H1 (cell line): ENCODE measurements around the gene CNPY4. TPM values are rescaled to one million over a fixed set of nuclear protein-coding genes. Genes with fewer than 3 reads are reported as not detected.

Experiments used
- polyA plus RNA-seq, 7 experiments: library from polyadenylated mRNA; depleted of rRNA in 3 of 7; stranded (reverse) in 5 of 7; unstranded in 2 of 7; fragments of >200 nt in 5 of 7; fragments of 200-250 nt in 2 of 7; gene quantifications; 1 replicate in 5 of 7; 2 replicates in 1 of 7; 4 replicates in 1 of 7; pipeline versions ENCODE4 v1.2.1 to v1.2.3, GENCODE V29; 2011 to 2013; ENCODE audit warnings: missing spikeins in 2 of 7, mixed read lengths in 2 of 7
- total RNA-seq: library from RNA; stranded (reverse); fragmentation: NEBNext Ultra II Directional; extraction: Animal tissue kit (Norgen Biotek cat#: 25700); gene quantifications from 2 replicates; pipeline ENCODE4 v1.2.1, GENCODE V29; 2021
- TF ChIP-seq, protein P1 (sequence below): fragments of 300-600 bp; sonication (generic); IDR thresholded peaks from 2 replicates; pipeline ENCODE4 v1.7.1; 2012; ENCODE audit warnings: low read length, moderate library complexity, mild to moderate bottlenecking, inconsistent platforms; ENCODE audit not compliant: insufficient replicate concordance

CNPY4 gene
- total and polyA plus RNA-seq, 2 of the 8 experiments (the other 6 are each of a cell fraction or from before 2014, with no cell fraction given), result 10.2 to 15.3 TPM

DNA sequence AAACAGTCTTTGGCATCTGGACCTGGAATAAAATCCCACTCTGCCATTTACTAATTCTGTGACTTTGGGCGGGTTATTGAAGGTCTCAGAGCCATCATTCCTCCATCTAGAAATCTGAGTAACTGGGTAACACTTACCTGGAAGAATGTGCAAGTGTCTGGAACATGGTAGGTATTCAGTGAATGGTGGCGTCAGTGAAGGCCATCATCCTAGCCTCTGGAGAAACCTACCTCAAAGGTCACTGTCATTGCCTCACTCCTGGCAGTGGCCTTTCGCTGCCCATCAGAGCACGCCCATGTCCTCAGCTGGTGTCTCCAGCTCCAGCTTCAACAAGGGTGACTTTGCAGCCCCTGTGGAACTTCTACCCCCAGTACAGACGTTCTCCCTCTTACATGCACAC lies 44.4 kb downstream of the CNPY4 start (continued):
- TF ChIP-seq, protein P1, sequence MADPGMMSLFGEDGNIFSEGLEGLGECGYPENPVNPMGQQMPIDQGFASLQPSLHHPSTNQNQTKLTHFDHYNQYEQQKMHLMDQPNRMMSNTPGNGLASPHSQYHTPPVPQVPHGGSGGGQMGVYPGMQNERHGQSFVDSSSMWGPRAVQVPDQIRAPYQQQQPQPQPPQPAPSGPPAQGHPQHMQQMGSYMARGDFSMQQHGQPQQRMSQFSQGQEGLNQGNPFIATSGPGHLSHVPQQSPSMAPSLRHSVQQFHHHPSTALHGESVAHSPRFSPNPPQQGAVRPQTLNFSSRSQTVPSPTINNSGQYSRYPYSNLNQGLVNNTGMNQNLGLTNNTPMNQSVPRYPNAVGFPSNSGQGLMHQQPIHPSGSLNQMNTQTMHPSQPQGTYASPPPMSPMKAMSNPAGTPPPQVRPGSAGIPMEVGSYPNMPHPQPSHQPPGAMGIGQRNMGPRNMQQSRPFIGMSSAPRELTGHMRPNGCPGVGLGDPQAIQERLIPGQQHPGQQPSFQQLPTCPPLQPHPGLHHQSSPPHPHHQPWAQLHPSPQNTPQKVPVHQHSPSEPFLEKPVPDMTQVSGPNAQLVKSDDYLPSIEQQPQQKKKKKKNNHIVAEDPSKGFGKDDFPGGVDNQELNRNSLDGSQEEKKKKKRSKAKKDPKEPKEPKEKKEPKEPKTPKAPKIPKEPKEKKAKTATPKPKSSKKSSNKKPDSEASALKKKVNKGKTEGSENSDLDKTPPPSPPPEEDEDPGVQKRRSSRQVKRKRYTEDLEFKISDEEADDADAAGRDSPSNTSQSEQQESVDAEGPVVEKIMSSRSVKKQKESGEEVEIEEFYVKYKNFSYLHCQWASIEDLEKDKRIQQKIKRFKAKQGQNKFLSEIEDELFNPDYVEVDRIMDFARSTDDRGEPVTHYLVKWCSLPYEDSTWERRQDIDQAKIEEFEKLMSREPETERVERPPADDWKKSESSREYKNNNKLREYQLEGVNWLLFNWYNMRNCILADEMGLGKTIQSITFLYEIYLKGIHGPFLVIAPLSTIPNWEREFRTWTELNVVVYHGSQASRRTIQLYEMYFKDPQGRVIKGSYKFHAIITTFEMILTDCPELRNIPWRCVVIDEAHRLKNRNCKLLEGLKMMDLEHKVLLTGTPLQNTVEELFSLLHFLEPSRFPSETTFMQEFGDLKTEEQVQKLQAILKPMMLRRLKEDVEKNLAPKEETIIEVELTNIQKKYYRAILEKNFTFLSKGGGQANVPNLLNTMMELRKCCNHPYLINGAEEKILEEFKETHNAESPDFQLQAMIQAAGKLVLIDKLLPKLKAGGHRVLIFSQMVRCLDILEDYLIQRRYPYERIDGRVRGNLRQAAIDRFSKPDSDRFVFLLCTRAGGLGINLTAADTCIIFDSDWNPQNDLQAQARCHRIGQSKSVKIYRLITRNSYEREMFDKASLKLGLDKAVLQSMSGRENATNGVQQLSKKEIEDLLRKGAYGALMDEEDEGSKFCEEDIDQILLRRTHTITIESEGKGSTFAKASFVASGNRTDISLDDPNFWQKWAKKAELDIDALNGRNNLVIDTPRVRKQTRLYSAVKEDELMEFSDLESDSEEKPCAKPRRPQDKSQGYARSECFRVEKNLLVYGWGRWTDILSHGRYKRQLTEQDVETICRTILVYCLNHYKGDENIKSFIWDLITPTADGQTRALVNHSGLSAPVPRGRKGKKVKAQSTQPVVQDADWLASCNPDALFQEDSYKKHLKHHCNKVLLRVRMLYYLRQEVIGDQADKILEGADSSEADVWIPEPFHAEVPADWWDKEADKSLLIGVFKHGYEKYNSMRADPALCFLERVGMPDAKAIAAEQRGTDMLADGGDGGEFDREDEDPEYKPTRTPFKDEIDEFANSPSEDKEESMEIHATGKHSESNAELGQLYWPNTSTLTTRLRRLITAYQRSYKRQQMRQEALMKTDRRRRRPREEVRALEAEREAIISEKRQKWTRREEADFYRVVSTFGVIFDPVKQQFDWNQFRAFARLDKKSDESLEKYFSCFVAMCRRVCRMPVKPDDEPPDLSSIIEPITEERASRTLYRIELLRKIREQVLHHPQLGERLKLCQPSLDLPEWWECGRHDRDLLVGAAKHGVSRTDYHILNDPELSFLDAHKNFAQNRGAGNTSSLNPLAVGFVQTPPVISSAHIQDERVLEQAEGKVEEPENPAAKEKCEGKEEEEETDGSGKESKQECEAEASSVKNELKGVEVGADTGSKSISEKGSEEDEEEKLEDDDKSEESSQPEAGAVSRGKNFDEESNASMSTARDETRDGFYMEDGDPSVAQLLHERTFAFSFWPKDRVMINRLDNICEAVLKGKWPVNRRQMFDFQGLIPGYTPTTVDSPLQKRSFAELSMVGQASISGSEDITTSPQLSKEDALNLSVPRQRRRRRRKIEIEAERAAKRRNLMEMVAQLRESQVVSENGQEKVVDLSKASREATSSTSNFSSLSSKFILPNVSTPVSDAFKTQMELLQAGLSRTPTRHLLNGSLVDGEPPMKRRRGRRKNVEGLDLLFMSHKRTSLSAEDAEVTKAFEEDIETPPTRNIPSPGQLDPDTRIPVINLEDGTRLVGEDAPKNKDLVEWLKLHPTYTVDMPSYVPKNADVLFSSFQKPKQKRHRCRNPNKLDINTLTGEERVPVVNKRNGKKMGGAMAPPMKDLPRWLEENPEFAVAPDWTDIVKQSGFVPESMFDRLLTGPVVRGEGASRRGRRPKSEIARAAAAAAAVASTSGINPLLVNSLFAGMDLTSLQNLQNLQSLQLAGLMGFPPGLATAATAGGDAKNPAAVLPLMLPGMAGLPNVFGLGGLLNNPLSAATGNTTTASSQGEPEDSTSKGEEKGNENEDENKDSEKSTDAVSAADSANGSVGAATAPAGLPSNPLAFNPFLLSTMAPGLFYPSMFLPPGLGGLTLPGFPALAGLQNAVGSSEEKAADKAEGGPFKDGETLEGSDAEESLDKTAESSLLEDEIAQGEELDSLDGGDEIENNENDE, result no peak
